Right ventricle myocardium inferior (tissue), 1 donor: ENCODE measurements around the gene OXLD1. TPM values are rescaled to one million over a fixed set of nuclear protein-coding genes. Genes with fewer than 3 reads are reported as not detected.

Experiments
- ATAC-seq: fragments of 200-7000 bp; cut with Tn5 transposase; one replicate; pipeline ENCODE4 v1.9.1; 2020; ENCODE audit warnings: mild to moderate bottlenecking, moderate library complexity
- DNase-seq: peaks from one replicate; pipeline ENCODE4 v3.0.0; 2021; ENCODE audit errors: missing footprints
- intact Hi-C: fragments of 100-400 bp; cut with DNase I; formaldehyde crosslinking; loops from one replicate; pipeline ENCODE4 v1.11.0; 2022
- long read RNA-seq: library from polyadenylated mRNA; unstranded; transcript quantifications from one replicate; pipeline ENCODE4 v2.0.0, GENCODE V29; 2021
- total RNA-seq: library from RNA; stranded (reverse); fragmentation: NEBNext Ultra II Directional; extraction: Animal tissue kit (Norgen Biotek cat#: 25700); gene quantifications from one replicate; pipeline ENCODE4 v1.2.1, GENCODE V29; 2021
- donor health status: DM: no; HTN: yes; CAD: no; lungs with severe emphysema.

OXLD1 gene
- total RNA-seq: 18.6 TPM
- long read RNA-seq, transcript OXLD1-206 (1 exons, 1,600 nt): major isoform, 7 of 16 reads
- long read RNA-seq, partial matches to known transcripts: 0 of 16 reads
- long read RNA-seq, other reads (novel, unspliced or antisense): 1 of 16 reads

- ATAC-seq (peak; percentile 99), DNase-seq (peak; percentile 99)
- intact Hi-C loops: no loop called here
Measured at GRCh38 chr17:81666342-81667191, at the start of gene OXLD1, which contains the start of gene CCDC137. OXLD1 (minus strand) TSS chr17:81666605; CDS start chr17:81666577, 28 bp downstream. CCDC137 (plus strand) TSS chr17:81666737; CDS start chr17:81666767, 30 bp downstream.

- ATAC-seq: no peak
- intact Hi-C loops: no loop called here
- no peak for DNase-seq
Measured at GRCh38 chr17:81715107-81715871, 48.9 kb upstream of the OXLD1 start.

- DNase-seq (no peak), ATAC-seq (no peak)
- intact Hi-C loops: no loop called here
Measured at GRCh38 chr17:81714412-81715106, 48.2 kb upstream of the OXLD1 start.

- intact Hi-C loops: no loop called here
- DNase-seq (no peak), ATAC-seq (no peak)
Measured at GRCh38 chr17:81713556-81714411, 47.4 kb upstream of the OXLD1 start.

GRCh38 chr17:81713004-81713555 lies 46.7 kb upstream of the OXLD1 start:
- intact Hi-C loops: no loop called here
- no peak for ATAC-seq
- no peak for DNase-seq

- intact Hi-C loops: no loop called here
- peak; percentile 75 for DNase-seq
- ATAC-seq: no peak
Measured at GRCh38 chr17:81712468-81713003, 46.1 kb upstream of the OXLD1 start.

GRCh38 chr17:81711814-81712467 lies 45.5 kb upstream of the OXLD1 start, which contains the start of gene SLC25A10:
SLC25A10 (plus strand) TSS chr17:81712284; CDS start chr17:81712427, 143 bp downstream.
- intact Hi-C loops: no loop called here
- peak; percentile 80 for ATAC-seq
- peak; percentile 87 for DNase-seq

- ATAC-seq: no peak
- intact Hi-C loops: no loop called here
- DNase-seq: no peak
Measured at GRCh38 chr17:81710514-81711308, 44.3 kb upstream of the OXLD1 start.

- intact Hi-C loops: no loop called here
- DNase-seq (no peak), ATAC-seq (no peak)
Measured at GRCh38 chr17:81708739-81709185, 42.4 kb upstream of the OXLD1 start.

- no peak for DNase-seq
- intact Hi-C loops: no loop called here
Measured at GRCh38 chr17:81707725-81708646, 41.6 kb upstream of the OXLD1 start.

GRCh38 chr17:81706757-81707624 lies 40.6 kb upstream of the OXLD1 start:
- intact Hi-C loops: no loop called here

More at GRCh38 chr17:81707725-81708646, 41.6 kb upstream of the OXLD1 start:
- no peak for ATAC-seq

GRCh38 chr17:81706232-81706611 lies 39.8 kb upstream of the OXLD1 start:
- intact Hi-C loops: no loop called here
- ATAC-seq (no peak), DNase-seq (no peak)

More at GRCh38 chr17:81706757-81707624, 40.6 kb upstream of the OXLD1 start:
- no peak for DNase-seq
- ATAC-seq: no peak

GRCh38 chr17:81705518-81706231 lies 39.3 kb upstream of the OXLD1 start:
- DNase-seq: no peak
- no peak for ATAC-seq
- intact Hi-C loops: no loop called here
